ENCODE results near the gene ACSF3.
"Not testable (repeated sequence)": the region's sequence is repeated elsewhere in the genome, so short reads cannot be mapped to it uniquely, and the experiment has no call there.

ACSF3 gene

GRCh38 chr16:89067677-89068443 lies 25.8 kb upstream of the ACSF3 start:
- DNase-seq (ENCODE audit: low read depth): no peak
- no peak overlapping the region for H3K4me3 ChIP-seq (ENCODE audit: low read depth, low read length)
- no peak for TF ChIP-seq CTCF (IDR thresholded peaks at IDR 0.05; ENCODE audit: insufficient read depth, low read depth, low read length, missing control alignments)

- not testable (repeated sequence) for DNase-seq (ENCODE audit: low read depth); H3K4me3 ChIP-seq (ENCODE audit: low read depth, low read length)
These were observed 24.6 kb upstream of the ACSF3 start for GRCh38 chr16:89068814-89069616.

GRCh38 chr16:89069920-89070319 lies 23.7 kb upstream of the ACSF3 start:
- no peak overlapping the region for H3K4me3 ChIP-seq (ENCODE audit: low read depth, low read length)
- DNase-seq (ENCODE audit: low read depth): no peak
- TF ChIP-seq CTCF (IDR thresholded peaks at IDR 0.05; ENCODE audit: insufficient read depth, low read depth, low read length, missing control alignments): no peak

GRCh38 chr16:89070590-89070989 lies 23.1 kb upstream of the ACSF3 start:
- no peak for TF ChIP-seq CTCF (IDR thresholded peaks at IDR 0.05; ENCODE audit: insufficient read depth, low read depth, low read length, missing control alignments)
- DNase-seq (ENCODE audit: low read depth): no peak
- no peak overlapping the region for H3K4me3 ChIP-seq (ENCODE audit: low read depth, low read length)

- TF ChIP-seq CTCF (IDR thresholded peaks at IDR 0.05; ENCODE audit: insufficient read depth, low read depth, low read length, missing control alignments): no peak
- no peak for DNase-seq (ENCODE audit: low read depth)
- no peak overlapping the region for H3K4me3 ChIP-seq (ENCODE audit: low read depth, low read length)
These were observed 21.7 kb upstream of the ACSF3 start for GRCh38 chr16:89071686-89072547.

- no peak for DNase-seq (ENCODE audit: low read depth)
- H3K4me3 ChIP-seq (ENCODE audit: low read depth, low read length): no peak overlapping the region
- TF ChIP-seq CTCF (IDR thresholded peaks at IDR 0.05; ENCODE audit: insufficient read depth, low read depth, low read length, missing control alignments): no peak
These were observed 21.0 kb upstream of the ACSF3 start for GRCh38 chr16:89072548-89073130.

Measured in GM12865 (cell line).